Measurements from ENCODE around the gene B3GAT2. TPM values are rescaled to one million over a fixed set of nuclear protein-coding genes. Genes with fewer than 3 reads are reported as not detected.

Gene B3GAT2
- total and polyA plus RNA-seq, 2 donors from 2014 or later, result not detected

- intact Hi-C loops (cut with DNase I), result no loop called here
- Histone ChIP-seq H3K4me1 (ENCODE audit: control insufficient read depth in 2 of 3, insufficient read depth in 2 of 3, low read depth in 1 of 3, low read length in 3 of 3) (no peaks in the 10 kb centered on the region), H3K27ac (ENCODE audit: low read depth in 2 of 2, low read length in 2 of 2) (no peak overlapping the region), H3K9ac (ENCODE audit: low read length in 3 of 3) (no peak overlapping the region), H3K4me3 (ENCODE audit: low read length in 3 of 3) (no peak overlapping the region), H3K27me3 (ENCODE audit: control insufficient read depth, insufficient read depth, low read length) (no peaks in the 10 kb centered on the region), H3K36me3 (ENCODE audit: control insufficient read depth in 2 of 3, insufficient read depth in 3 of 3, low read length in 3 of 3) (no peaks in the 10 kb centered on the region), H3K9me3 (ENCODE audit: control insufficient read depth in 2 of 3, insufficient read depth in 1 of 3, low read length in 3 of 3) (no peaks in the 10 kb centered on the region)
- TF ChIP-seq, protein P1, sequence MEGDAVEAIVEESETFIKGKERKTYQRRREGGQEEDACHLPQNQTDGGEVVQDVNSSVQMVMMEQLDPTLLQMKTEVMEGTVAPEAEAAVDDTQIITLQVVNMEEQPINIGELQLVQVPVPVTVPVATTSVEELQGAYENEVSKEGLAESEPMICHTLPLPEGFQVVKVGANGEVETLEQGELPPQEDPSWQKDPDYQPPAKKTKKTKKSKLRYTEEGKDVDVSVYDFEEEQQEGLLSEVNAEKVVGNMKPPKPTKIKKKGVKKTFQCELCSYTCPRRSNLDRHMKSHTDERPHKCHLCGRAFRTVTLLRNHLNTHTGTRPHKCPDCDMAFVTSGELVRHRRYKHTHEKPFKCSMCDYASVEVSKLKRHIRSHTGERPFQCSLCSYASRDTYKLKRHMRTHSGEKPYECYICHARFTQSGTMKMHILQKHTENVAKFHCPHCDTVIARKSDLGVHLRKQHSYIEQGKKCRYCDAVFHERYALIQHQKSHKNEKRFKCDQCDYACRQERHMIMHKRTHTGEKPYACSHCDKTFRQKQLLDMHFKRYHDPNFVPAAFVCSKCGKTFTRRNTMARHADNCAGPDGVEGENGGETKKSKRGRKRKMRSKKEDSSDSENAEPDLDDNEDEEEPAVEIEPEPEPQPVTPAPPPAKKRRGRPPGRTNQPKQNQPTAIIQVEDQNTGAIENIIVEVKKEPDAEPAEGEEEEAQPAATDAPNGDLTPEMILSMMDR (IDR thresholded peaks at IDR 0.05; ENCODE audit: borderline replicate concordance, extremely low read depth, insufficient read depth), result no peak
- no peak for FAIRE-seq
- no peak for DNase-seq
Observed at GRCh38 chr6:70933853-70934252, 23.0 kb downstream of the B3GAT2 start.

- FAIRE-seq, result no peak
- Histone ChIP-seq H3K27ac (ENCODE audit: low read depth in 2 of 2, low read length in 2 of 2) (no peak overlapping the region), H3K27me3 (ENCODE audit: control insufficient read depth, insufficient read depth, low read length) (no peaks in the 10 kb centered on the region), H3K36me3 (ENCODE audit: control insufficient read depth in 2 of 3, insufficient read depth in 3 of 3, low read length in 3 of 3) (no peaks in the 10 kb centered on the region), H3K4me3 (ENCODE audit: low read length in 3 of 3) (no peak overlapping the region), H3K9ac (ENCODE audit: low read length in 3 of 3) (no peak overlapping the region), H3K4me1 (ENCODE audit: control insufficient read depth in 2 of 3, insufficient read depth in 2 of 3, low read depth in 1 of 3, low read length in 3 of 3) (no peaks in the 10 kb centered on the region), H3K9me3 (ENCODE audit: control insufficient read depth in 2 of 3, insufficient read depth in 1 of 3, low read length in 3 of 3) (no peaks in the 10 kb centered on the region)
- no peak for DNase-seq
- TF ChIP-seq, protein P1 (IDR thresholded peaks at IDR 0.05; ENCODE audit: borderline replicate concordance, extremely low read depth, insufficient read depth), result no peak
- intact Hi-C loops (cut with DNase I), result no loop called here
Observed at GRCh38 chr6:70905742-70906141, 51.1 kb downstream of the B3GAT2 start.

DNA sequence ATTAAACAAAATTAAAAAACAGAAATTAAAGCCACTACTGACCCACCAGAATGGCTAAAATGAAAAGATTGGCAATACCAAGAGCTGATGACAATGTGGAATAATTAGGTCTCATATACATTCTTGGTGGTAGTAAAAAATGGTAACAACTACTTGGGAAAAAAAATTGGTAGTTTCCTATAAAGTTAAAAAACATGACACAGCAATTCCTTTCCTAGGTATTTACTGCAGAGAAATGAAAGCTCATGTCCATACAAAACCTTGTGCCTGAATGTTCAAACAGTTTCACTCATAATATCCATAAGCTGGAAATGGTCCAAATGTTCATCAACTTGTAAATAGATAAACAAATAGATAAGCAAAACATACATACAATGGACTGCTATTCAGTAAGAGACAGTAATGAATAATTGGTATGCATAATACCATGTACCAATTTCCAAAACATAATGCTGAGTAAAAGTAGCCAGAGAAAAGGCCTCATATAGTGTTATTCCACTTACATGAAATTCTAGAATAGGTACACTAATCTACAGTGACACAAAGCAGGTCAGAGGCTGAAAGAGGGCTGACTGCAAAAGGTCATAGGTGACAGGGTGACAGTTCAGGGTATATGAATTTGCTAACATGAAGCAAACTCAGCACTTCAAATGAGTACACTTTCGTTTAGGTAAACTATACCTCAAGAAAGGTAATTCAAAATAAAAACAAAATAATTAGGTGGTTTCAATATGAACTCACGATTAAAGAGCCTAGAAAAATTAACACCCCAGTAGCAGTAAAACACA is 53.0 kb downstream of the B3GAT2 start:
- intact Hi-C loops (cut with DNase I), result no loop called here
- FAIRE-seq, result no peak

More for the DNA sequence above, 53.0 kb downstream of the B3GAT2 start:
- H3K27me3 ChIP-seq (ENCODE audit: control insufficient read depth, insufficient read depth, low read length), result no peaks in the 10 kb centered on the region
- no peaks in the 10 kb centered on the region for H3K4me1 ChIP-seq (ENCODE audit: control insufficient read depth in 2 of 3, insufficient read depth in 2 of 3, low read depth in 1 of 3, low read length in 3 of 3)
- H3K27ac ChIP-seq (ENCODE audit: low read depth in 2 of 2, low read length in 2 of 2), result no peak overlapping the region
- H3K9me3 ChIP-seq (ENCODE audit: control insufficient read depth in 2 of 3, insufficient read depth in 1 of 3, low read length in 3 of 3), result no peaks in the 10 kb centered on the region
- H3K9ac ChIP-seq (ENCODE audit: low read length in 3 of 3), result no peak overlapping the region
- TF ChIP-seq, protein P1 (IDR thresholded peaks at IDR 0.05; ENCODE audit: borderline replicate concordance, extremely low read depth, insufficient read depth), result no peak
- H3K4me3 ChIP-seq (ENCODE audit: low read length in 3 of 3), result no peak overlapping the region
- H3K36me3 ChIP-seq (ENCODE audit: control insufficient read depth in 2 of 3, insufficient read depth in 3 of 3, low read length in 3 of 3), result no peaks in the 10 kb centered on the region
- DNase-seq, result no peak

Data from kidney (tissue), 14 donors.